ENCODE results near the gene DNAI1. TPM values are rescaled to one million over a fixed set of nuclear protein-coding genes. Genes with fewer than 3 reads are reported as not detected.

DNAI1 gene
- total and polyA plus RNA-seq, 2 of the 13 experiments (the other 11 are each of a cell fraction or from before 2014, with no cell fraction given): not detected

GRCh38 chr9:34498553-34498952 is 39.9 kb downstream of the DNAI1 start (continued):
- no peak for TF ChIP-seq MNT (IDR thresholded peaks at IDR 0.05)
- TF ChIP-seq NRL (CRISPR knock-in tag; IDR thresholded peaks at IDR 0.05; ENCODE audit: borderline replicate concordance): no peak
- no peak for TF ChIP-seq PAXIP1 (CRISPR knock-in tag; conservative IDR thresholded peaks at IDR 0.05)
- TF ChIP-seq ZNF770 (CRISPR knock-in tag; IDR thresholded peaks at IDR 0.05): no peak
- TF ChIP-seq MTA3 (CRISPR knock-in tag; IDR thresholded peaks at IDR 0.05): no peak
- no peak for TF ChIP-seq XBP1 (CRISPR knock-in tag; IDR thresholded peaks at IDR 0.05)
- TF ChIP-seq NFKB2 (CRISPR knock-in tag; IDR thresholded peaks at IDR 0.05; ENCODE audit: borderline replicate concordance): no peak
- no peak for TF ChIP-seq MTF2 (CRISPR knock-in tag; IDR thresholded peaks at IDR 0.05; ENCODE audit: borderline replicate concordance)
- TF ChIP-seq ZFP90 (CRISPR knock-in tag; IDR thresholded peaks at IDR 0.05; ENCODE audit: borderline replicate concordance): no peak
- TF ChIP-seq ZNF740 (CRISPR knock-in tag; IDR thresholded peaks at IDR 0.05): no peak
- TF ChIP-seq ZBTB7B (CRISPR knock-in tag; IDR thresholded peaks at IDR 0.05): no peak
- no peak for TF ChIP-seq ZBTB3 (CRISPR knock-in tag; IDR thresholded peaks at IDR 0.05; ENCODE audit: borderline replicate concordance, low read depth)
- TF ChIP-seq ZEB1 (IDR thresholded peaks at IDR 0.05; ENCODE audit: insufficient replicate concordance, low read depth): no peak
- no peak for TF ChIP-seq ERF (CRISPR knock-in tag; IDR thresholded peaks at IDR 0.05)

All from HepG2 (cell line).